CD4-positive, alpha-beta memory T cell (primary cell): ENCODE measurements around the gene NDP. TPM values are rescaled to one million over a fixed set of nuclear protein-coding genes. Genes with fewer than 3 reads are reported as not detected.
"Not testable (repeated sequence)": the region's sequence is repeated elsewhere in the genome, so short reads cannot be mapped to it uniquely, and the experiment has no call there.

Experiments used
- CTCF ChIA-PET: fragments of 350-600 bp; sonication (Branson Sonifier 250); formaldehyde crosslinking; loops from one replicate; lab custom pipeline; 2021; ENCODE audit warnings: inconsistent platforms; ENCODE audit not compliant: partially characterized antibody; lab: Charles Lee
- POLR2A ChIA-PET: fragments of 350-600 bp; sonication (Branson Sonifier 250); formaldehyde crosslinking; loops from one replicate; lab custom pipeline; 2021; ENCODE audit not compliant: partially characterized antibody; lab: Charles Lee
- DNase-seq, 5 donors: peaks; one replicate each; pipeline versions ENCODE4 v3.0.0 to v3.0.0-alpha.2; 2020 to 2022; ENCODE audit warnings: mixed read lengths in 1 of 5
- H3K27ac ChIP-seq: one replicate; pipeline ENCODE4 v1.7.0; 2013; ENCODE audit warnings: low read depth, low read length
- H3K27me3 ChIP-seq: 2 replicates; pipeline ENCODE4 v1.7.0; 2013; ENCODE audit warnings: mild to moderate bottlenecking, low read length, moderate library complexity; ENCODE audit not compliant: insufficient read depth
- H3K36me3 ChIP-seq: 2 replicates; pipeline ENCODE4 v1.7.0; 2013; ENCODE audit warnings: mild to moderate bottlenecking, low read length, moderate library complexity; ENCODE audit not compliant: insufficient read depth
- H3K4me1 ChIP-seq: 2 replicates; pipeline ENCODE4 v1.7.0; 2013; ENCODE audit warnings: mild to moderate bottlenecking, low read length, moderate library complexity; ENCODE audit not compliant: insufficient read depth
- H3K4me3 ChIP-seq, 2 donors: one replicate each; pipeline ENCODE4 v1.7.0; 2013; ENCODE audit warnings: low read length in 2 of 2, mild to moderate bottlenecking in 1 of 2
- H3K9me3 ChIP-seq, 2 donors: one replicate each; pipeline ENCODE4 v1.7.0; 2013; ENCODE audit warnings: low read length in 2 of 2, control low read depth in 1 of 2; ENCODE audit not compliant: control insufficient read depth in 1 of 2
- H3K27ac Mint-ChIP-seq, 7 donors: one replicate each; pipeline ENCODE4 v1.8.0; 2020 to 2021; ENCODE audit warnings: mixed read lengths in 7 of 7, mild to moderate bottlenecking in 6 of 7, inconsistent platforms in 3 of 7, moderate library complexity in 3 of 7
- H3K27me3 Mint-ChIP-seq, 2 donors: one replicate each; pipeline ENCODE4 v1.8.0; 2020 to 2021; ENCODE audit warnings: mixed read lengths in 2 of 2
- H3K36me3 Mint-ChIP-seq, 2 donors: one replicate each; pipeline ENCODE4 v1.8.0; 2020 to 2021; ENCODE audit warnings: mixed read lengths in 2 of 2, inconsistent platforms in 1 of 2, mild to moderate bottlenecking in 1 of 2
- H3K4me1 Mint-ChIP-seq, 4 donors: one replicate each; pipeline ENCODE4 v1.8.0; 2020 to 2021; ENCODE audit warnings: mixed read lengths in 4 of 4, mild to moderate bottlenecking in 1 of 4
- H3K4me3 Mint-ChIP-seq, 8 donors: one replicate each; pipeline ENCODE4 v1.8.0; 2020 to 2021; ENCODE audit warnings: mixed read lengths in 8 of 8, mild to moderate bottlenecking in 7 of 8, moderate library complexity in 6 of 8, inconsistent platforms in 3 of 8
- H3K9me3 Mint-ChIP-seq, 8 donors: one replicate each; pipeline ENCODE4 v1.8.0; 2020 to 2021; ENCODE audit warnings: mixed read lengths in 8 of 8, mild to moderate bottlenecking in 5 of 8, inconsistent platforms in 3 of 8, moderate library complexity in 1 of 8
- intact Hi-C: fragments of 100-400 bp; cut with micrococcal nuclease; formaldehyde crosslinking; loops from one replicate; pipeline ENCODE4 v1.15.1; 2023
- polyA plus RNA-seq, 2 donors: library from polyadenylated mRNA; unstranded; fragments of 300-500 nt; fragmentation: Illumina TruSeq; gene quantifications; one replicate each; pipeline ENCODE4 v1.2.3, GENCODE V29; 2021
- total RNA-seq, 2 experiments: library from RNA; stranded (reverse); gene quantifications; one replicate each; pipeline ENCODE4 v1.2.3, GENCODE V29; 2021

The NDP gene
- total and polyA plus RNA-seq, 4 experiments from 2014 or later = not detected

GRCh38 chrX:43958529-43958928 lies 14.7 kb downstream of the NDP start:
- H3K36me3 ChIP-seq = no peaks in the 10 kb centered on the region
- Mint-ChIP-seq H3K27ac (no peak overlapping the region), H3K27me3 (peaks cover 0 to 4% of the 10 kb centered on the region in 2 donors), H3K36me3 (no peaks in the 10 kb centered on the region), H3K4me1 (peaks cover 1 to 6% (median 4%) of the 10 kb centered on the region in 4 donors), H3K9me3 (peaks cover 0 to 15% (median 1%) of the 10 kb centered on the region in 8 donors), H3K4me3 (peak overlapping the region in 1 of 8 donors; percentile 38)
- H3K4me1 ChIP-seq = no peaks in the 10 kb centered on the region
- no peaks in the 10 kb centered on the region for H3K9me3 ChIP-seq
- POLR2A ChIA-PET = interaction anchor here (0.7 to 2.8 kb wide), 4 partner anchors 67 to 914 kb away, joined by 3 to 18 read pairs (median 4); partner anchors contain the start of genes FUNDC1 and KDM6A
- intact Hi-C loops = loop anchor here (1.0 to 2.0 kb wide), 5 partner anchors 286 to 1112 kb away; no protein-coding TSS in a partner anchor
- CTCF ChIA-PET = interaction anchor here (0.7 to 5.6 kb wide), 18 partner anchors 8 to 1229 kb away, joined by 3 to 78 read pairs (median 5); partner anchors contain the start of gene EFHC2
- no peaks in the 10 kb centered on the region for H3K27me3 ChIP-seq
- peak; percentile 47 to 59 (median 51) for DNase-seq
- no peak overlapping the region for H3K27ac ChIP-seq
- no peak overlapping the region for H3K4me3 ChIP-seq

GRCh38 chrX:43956034-43956433 lies 17.2 kb downstream of the NDP start:
- Histone ChIP-seq H3K4me3 (no peak overlapping the region), H3K27me3 (no peaks in the 10 kb centered on the region), H3K9me3 (no peaks in the 10 kb centered on the region), H3K36me3 (no peaks in the 10 kb centered on the region), H3K27ac (no peak overlapping the region), H3K4me1 (no peaks in the 10 kb centered on the region)
- peaks cover 1 to 6% (median 4%) of the 10 kb centered on the region in 4 donors for H3K4me1 Mint-ChIP-seq
- no peak for DNase-seq
- ChIA-PET POLR2A (no interaction called here), CTCF (no interaction called here)
- peaks cover 0 to 1% (median 0%) of the 10 kb centered on the region in 8 donors for H3K9me3 Mint-ChIP-seq
- no peak overlapping the region for H3K4me3 Mint-ChIP-seq
- no peaks in the 10 kb centered on the region for H3K36me3 Mint-ChIP-seq
- peaks cover 0 to 4% of the 10 kb centered on the region in 2 donors for H3K27me3 Mint-ChIP-seq
- intact Hi-C loops = no loop called here
- H3K27ac Mint-ChIP-seq = no peak overlapping the region

GRCh38 chrX:43953218-43953617 lies 20.0 kb downstream of the NDP start:
- peaks cover 4 to 6% (median 5%) of the 10 kb centered on the region in 4 donors for H3K4me1 Mint-ChIP-seq
- no peaks in the 10 kb centered on the region for H3K9me3 ChIP-seq
- no peak overlapping the region for H3K27ac ChIP-seq
- peaks cover 0 to 5% of the 10 kb centered on the region in 2 donors for H3K27me3 Mint-ChIP-seq
- no peaks in the 10 kb centered on the region for H3K36me3 Mint-ChIP-seq
- H3K9me3 Mint-ChIP-seq = no peaks in the 10 kb centered on the region
- H3K4me3 Mint-ChIP-seq = no peak overlapping the region
- no peaks in the 10 kb centered on the region for H3K4me1 ChIP-seq
- ChIA-PET CTCF (interaction anchor here (0.6 to 1.2 kb wide), 2 partner anchors 290 to 1136 kb away, joined by 3 read pairs; no protein-coding TSS in a partner anchor), POLR2A (no interaction called here)
- intact Hi-C loops = no loop called here
- H3K36me3 ChIP-seq = no peaks in the 10 kb centered on the region
- no peak overlapping the region for H3K27ac Mint-ChIP-seq
- DNase-seq = no peak
- H3K27me3 ChIP-seq = no peaks in the 10 kb centered on the region
- H3K4me3 ChIP-seq = no peak overlapping the region

- intact Hi-C loops = no loop called here
- H3K27ac ChIP-seq = no peak overlapping the region
- Mint-ChIP-seq H3K27me3 (peaks cover 0 to 3% of the 10 kb centered on the region in 2 donors), H3K4me1 (peaks cover 4 to 6% (median 5%) of the 10 kb centered on the region in 4 donors), H3K27ac (no peak overlapping the region), H3K36me3 (no peaks in the 10 kb centered on the region), H3K4me3 (peak overlapping the region in 6 of 8 donors; percentile 39 to 66 (median 60)), H3K9me3 (no peaks in the 10 kb centered on the region)
- no peaks in the 10 kb centered on the region for H3K36me3 ChIP-seq
- H3K9me3 ChIP-seq = no peaks in the 10 kb centered on the region
- peak in 4 of 5 donors; percentile 15 to 19 (median 18) for DNase-seq
- no peak overlapping the region for H3K4me3 ChIP-seq
- ChIA-PET CTCF (interaction anchor here (1.2 to 1.6 kb wide), 7 partner anchors 8 to 353 kb away, joined by 3 to 9 read pairs (median 5); no protein-coding TSS in a partner anchor), POLR2A (no interaction called here)
- H3K4me1 ChIP-seq = no peaks in the 10 kb centered on the region
- H3K27me3 ChIP-seq = no peaks in the 10 kb centered on the region
Observed at GRCh38 chrX:43949669-43950068, 23.5 kb downstream of the NDP start.

- CTCF ChIA-PET = interaction anchor here (1.1 kb wide), 1 partner anchor 9 kb away, joined by 4 read pairs; no protein-coding TSS in a partner anchor
- H3K27ac Mint-ChIP-seq = no peak overlapping the region
- POLR2A ChIA-PET = no interaction called here
- Histone ChIP-seq H3K4me3 (no peak overlapping the region), H3K27me3 (no peaks in the 10 kb centered on the region), H3K4me1 (no peaks in the 10 kb centered on the region), H3K9me3 (no peaks in the 10 kb centered on the region), H3K27ac (no peak overlapping the region), H3K36me3 (no peaks in the 10 kb centered on the region)
- intact Hi-C loops = no loop called here
- H3K4me1 Mint-ChIP-seq = no peaks in the 10 kb centered on the region
- no peaks in the 10 kb centered on the region for H3K36me3 Mint-ChIP-seq
- H3K9me3 Mint-ChIP-seq = no peaks in the 10 kb centered on the region
- H3K4me3 Mint-ChIP-seq = peak overlapping the region in 1 of 8 donors; percentile 18
- H3K27me3 Mint-ChIP-seq = peaks cover 1 to 4% of the 10 kb centered on the region in 2 donors
- no peak for DNase-seq
Observed at GRCh38 chrX:43940816-43941474, 32.2 kb downstream of the NDP start.

GRCh38 chrX:43939187-43939926 lies 33.8 kb downstream of the NDP start:
- H3K9me3 ChIP-seq = no peaks in the 10 kb centered on the region
- no peaks in the 10 kb centered on the region for H3K36me3 ChIP-seq
- CTCF ChIA-PET = no interaction called here
- H3K27me3 ChIP-seq = no peaks in the 10 kb centered on the region
- POLR2A ChIA-PET = no interaction called here
- Mint-ChIP-seq H3K27ac (no peak overlapping the region), H3K4me3 (no peak overlapping the region), H3K36me3 (no peaks in the 10 kb centered on the region), H3K4me1 (no peaks in the 10 kb centered on the region), H3K9me3 (no peaks in the 10 kb centered on the region), H3K27me3 (peaks cover 3 to 4% of the 10 kb centered on the region in 2 donors)
- no peak overlapping the region for H3K27ac ChIP-seq
- intact Hi-C loops = no loop called here
- no peaks in the 10 kb centered on the region for H3K4me1 ChIP-seq
- no peak for DNase-seq
- H3K4me3 ChIP-seq = no peak overlapping the region

GRCh38 chrX:43922032-43922431 lies 51.2 kb downstream of the NDP start:
- H3K36me3 ChIP-seq, H3K4me3 Mint-ChIP-seq, H3K4me1 ChIP-seq, H3K27ac ChIP-seq, H3K27ac Mint-ChIP-seq, H3K36me3 Mint-ChIP-seq, H3K4me3 ChIP-seq, H3K9me3 ChIP-seq, CTCF ChIA-PET, intact Hi-C loops, H3K27me3 Mint-ChIP-seq, POLR2A ChIA-PET, H3K4me1 Mint-ChIP-seq, DNase-seq, H3K27me3 ChIP-seq: not testable (repeated sequence)
- H3K9me3 Mint-ChIP-seq = peaks cover 0 to 11% (median 3%) of the 10 kb centered on the region in 8 donors
